HFF-Myc (cell line): ENCODE data around the gene TMEM163.
"Not testable (repeated sequence)": the region's sequence is repeated elsewhere in the genome, so short reads cannot be mapped to it uniquely, and the experiment has no call there.

Experiments
- DNase-seq: peaks from one replicate; pipeline ENCODE4 v3.0.0-alpha.2; 2011; ENCODE audit warnings: low read depth; ENCODE audit errors: extremely low read depth
- H3K4me3 ChIP-seq: replicated peaks from 2 replicates; pipeline ENCODE4 v1.5.1; 2011; ENCODE audit warnings: low read depth, mild to moderate bottlenecking, control low read depth, low read length
- CTCF ChIP-seq: IDR thresholded peaks from 2 replicates; pipeline ENCODE4 v1.5.1; 2012; ENCODE audit warnings: mild to moderate bottlenecking, low read depth, low read length, control low read depth; ENCODE audit errors: missing control alignments

TMEM163 gene

GRCh38 chr2:134515137-134515536 lies 203.7 kb downstream of the TMEM163 start:
- no peak overlapping the region for H3K4me3 ChIP-seq
- DNase-seq = no peak
- no peak for TF ChIP-seq CTCF

- TF ChIP-seq CTCF = no peak
- no peak overlapping the region for H3K4me3 ChIP-seq
- DNase-seq = no peak
Measured at GRCh38 chr2:134513465-134513804, 205.4 kb downstream of the TMEM163 start.

GRCh38 chr2:134512734-134513464 lies 205.9 kb downstream of the TMEM163 start:
- no peak overlapping the region for H3K4me3 ChIP-seq
- DNase-seq = no peak
- no peak for TF ChIP-seq CTCF

GRCh38 chr2:134508391-134508790 lies 210.4 kb downstream of the TMEM163 start:
- TF ChIP-seq CTCF = no peak
- no peak for DNase-seq

GRCh38 chr2:134507697-134508096 lies 211.1 kb downstream of the TMEM163 start:
- DNase-seq = no peak
- H3K4me3 ChIP-seq = no peak overlapping the region
- TF ChIP-seq CTCF = no peak

More at GRCh38 chr2:134508391-134508790, 210.4 kb downstream of the TMEM163 start:
- no peak overlapping the region for H3K4me3 ChIP-seq

GRCh38 chr2:134507159-134507558 lies 211.6 kb downstream of the TMEM163 start:
- not testable (repeated sequence) for DNase-seq

GRCh38 chr2:134505446-134505845 lies 213.4 kb downstream of the TMEM163 start:
- no peak for DNase-seq
- no peak overlapping the region for H3K4me3 ChIP-seq
- TF ChIP-seq CTCF = no peak

More at GRCh38 chr2:134507159-134507558, 211.6 kb downstream of the TMEM163 start:
- not testable (repeated sequence) for H3K4me3 ChIP-seq
